ENCODE data around the gene SULT4A1. TPM values are rescaled to one million over a fixed set of nuclear protein-coding genes. Genes with fewer than 3 reads are reported as not detected.

Gene SULT4A1
- total and polyA plus RNA-seq, 10 of the 15 experiments (the other 5 are each of a cell fraction or from before 2014, with no cell fraction given) = not detected

GRCh38 chr22:43878079-43878795, 15.9 kb upstream of the SULT4A1 start (continued):
- TF ChIP-seq SKIL (IDR thresholded peaks at IDR 0.05; ENCODE audit: low read depth, poor library complexity, severe bottlenecking) (no peak), BHLHE40 (IDR thresholded peaks at IDR 0.05; ENCODE audit: borderline replicate concordance in 1 of 2, low read depth in 2 of 2, low read length in 1 of 2) (no peak)

GRCh38 chr22:43876866-43877509, 14.7 kb upstream of the SULT4A1 start:
- FAIRE-seq (no peak), ATAC-seq (no peak), DNase-seq (ENCODE audit: low read depth, low spot score) (no peak)
- ChIA-PET SMC1A (ENCODE audit: uncharacterized antibody, unreplicated experiment) (no interaction called here), CTCF (interaction anchor here (0.6 to 1.4 kb wide), 2 partner anchors 8 to 472 kb away, joined by 3 to 7 read pairs; no protein-coding TSS in a partner anchor), RAD21 (ENCODE audit: unreplicated experiment) (no interaction called here), POLR2A (no interaction called here)
- intact Hi-C loops (cut with micrococcal nuclease; ENCODE audit: unreplicated experiment) (no loop called here), in situ Hi-C loops (cut with MboI) (no loop called here)
- Histone ChIP-seq H4K20me1 (ENCODE audit: control insufficient read depth, insufficient read depth) (no peaks in the 10 kb centered on the region), H3K27me3 (replicated peaks in 1 of 2; ENCODE audit: control insufficient read depth in 2 of 2, insufficient read depth in 2 of 2, low read length in 1 of 2) (peaks cover 2 to 3% of the 10 kb centered on the region in 2 experiments; a peak in 1 of 4 replicates), H3K9me3 (replicated peaks; ENCODE audit: control insufficient read depth, insufficient read depth, low read length) (no peaks in the 10 kb centered on the region), H3K4me2 (ENCODE audit: control insufficient read depth, insufficient read depth) (no peak overlapping the region), H3K79me2 (ENCODE audit: control insufficient read depth, insufficient read depth, low read length) (no peaks in the 10 kb centered on the region), H3K4me1 (ENCODE audit: control insufficient read depth, insufficient read depth, low read length) (no peaks in the 10 kb centered on the region), H3K27ac (ENCODE audit: control insufficient read depth, insufficient read depth) (no peak overlapping the region), H3K4me3 (no peak overlapping the region), H3K9ac (ENCODE audit: control insufficient read depth, insufficient read depth, low read length) (no peak overlapping the region), H3K36me3 (ENCODE audit: control insufficient read depth in 2 of 2, insufficient read depth in 2 of 2, low read length in 1 of 2) (no peaks in the 10 kb centered on the region), H2AFZ (ENCODE audit: control insufficient read depth, low read depth, low read length) (no peak overlapping the region)
- no TSS peak for BruUV-seq (replicated peaks)
- WGBS (ENCODE audit: insufficient coverage, insufficient replicate concordance, low lambda C conversion rate, missing lambda C conversion rate) = 0% methylated on average over 4 of the region's 5 CpGs
- TF ChIP-seq ZNF274 (IDR thresholded peaks at IDR 0.05; ENCODE audit: insufficient read depth, insufficient read length) = no peak
- no peak for TF ChIP-seq STAT3 (IDR thresholded peaks at IDR 0.05; ENCODE audit: low read depth, low read length)
- TF ChIP-seq ZNF687 (IDR thresholded peaks at IDR 0.05) = no peak
- TF ChIP-seq RFX5 (IDR thresholded peaks at IDR 0.05; ENCODE audit: low read depth, low read length) = no peak
- TF ChIP-seq MYC (IDR thresholded peaks at IDR 0.05; ENCODE audit: insufficient read depth, insufficient read length, insufficient replicate concordance, low read length, severe bottlenecking) = no peak
- no peak for TF ChIP-seq ATF7 (IDR thresholded peaks at IDR 0.05; ENCODE audit: low read depth)
- TF ChIP-seq TAF1 (IDR thresholded peaks at IDR 0.05; ENCODE audit: borderline replicate concordance, low read depth, low read length) = no peak
- TF ChIP-seq PKNOX1 (IDR thresholded peaks at IDR 0.05) = no peak
- TF ChIP-seq SPI1 (IDR thresholded peaks at IDR 0.05; ENCODE audit: borderline replicate concordance, insufficient read depth, low read depth, low read length) = no peak
- no peak for TF ChIP-seq E2F4 (IDR thresholded peaks at IDR 0.05; ENCODE audit: low read depth, low read length)

Data from GM12878 (cell line).